Urinary bladder (tissue), 4 donors: Measurements from ENCODE around the gene TNNC1. TPM values are rescaled to one million over a fixed set of nuclear protein-coding genes. Genes with fewer than 3 reads are reported as not detected.

ENCODE experiments used
- DNase-seq: peaks from one replicate; pipeline ENCODE4 v3.0.0-alpha.2; 2015; ENCODE audit errors: extremely low spot score
- H3K27ac ChIP-seq: one replicate; pipeline ENCODE4 v1.5.1; 2013; ENCODE audit warnings: low read depth, mild to moderate bottlenecking, moderate library complexity
- H3K36me3 ChIP-seq: one replicate; pipeline ENCODE4 v1.6.1; 2013; ENCODE audit warnings: mild to moderate bottlenecking, moderate library complexity; ENCODE audit not compliant: insufficient read depth
- H3K4me1 ChIP-seq: one replicate; pipeline ENCODE4 v1.6.1; 2013; ENCODE audit warnings: mild to moderate bottlenecking, moderate library complexity; ENCODE audit not compliant: insufficient read depth
- H3K4me3 ChIP-seq: one replicate; pipeline ENCODE4 v1.5.1; 2013; ENCODE audit warnings: low read depth, low read length
- WGBS: extraction: QIAGEN DNeasy Blood & Tissue Kit; methylation state at CpG from one replicate; pipeline ENCODE4 v1.1.7; 2013; 5-methylcytosine and 5-hydroxymethylcytosine counted together
- polyA plus RNA-seq: library from polyadenylated mRNA; stranded (reverse); fragments of 200-250 nt; gene quantifications from one replicate; pipeline ENCODE4 v1.2.3, GENCODE V29; 2013
- total RNA-seq: library from RNA; depleted of rRNA; stranded (reverse); fragments of >200 nt; gene quantifications from one replicate; pipeline ENCODE4 v1.2.3, GENCODE V29; 2014
- donor health status: healthy with polysubstance abuse.
- donor health status: healthy.

TNNC1 gene
- total and polyA plus RNA-seq, 2 donors = 3.1 to 68.4 TPM

GRCh38 chr3:52458770-52459545, 5.1 kb upstream of the TNNC1 start:
- DNase-seq = no peak
- Histone ChIP-seq H3K4me3 (no peak overlapping the region), H3K36me3 (peaks cover 3% of the 10 kb centered on the region), H3K4me1 (no peaks in the 10 kb centered on the region), H3K27ac (no peak overlapping the region)
- 94% methylated on average over 14 of the region's 14 CpGs for WGBS

GRCh38 chr3:52458031-52458760, 4.4 kb upstream of the TNNC1 start:
- DNase-seq = no peak
- 77% methylated on average over 6 of the region's 6 CpGs for WGBS
- Histone ChIP-seq H3K27ac (no peak overlapping the region), H3K4me1 (no peaks in the 10 kb centered on the region), H3K36me3 (peaks cover 3% of the 10 kb centered on the region), H3K4me3 (no peak overlapping the region)

- peak overlapping the region; percentile 97 for H3K4me3 ChIP-seq
- WGBS = 65% methylated on average over 5 of the region's 5 CpGs
- peak overlapping the region; percentile 82 for H3K27ac ChIP-seq
- H3K36me3 ChIP-seq = peaks cover 3% of the 10 kb centered on the region
- no peaks in the 10 kb centered on the region for H3K4me1 ChIP-seq
- DNase-seq = no peak
These were observed 3.0 kb upstream of the TNNC1 start for GRCh38 chr3:52456800-52457183.

GRCh38 chr3:52456169-52456799, 2.4 kb upstream of the TNNC1 start:
- no peaks in the 10 kb centered on the region for H3K4me1 ChIP-seq
- peak overlapping the region; percentile 97 for H3K4me3 ChIP-seq
- peaks cover 3% of the 10 kb centered on the region for H3K36me3 ChIP-seq
- DNase-seq = no peak
- WGBS = 5% methylated on average over 13 of the region's 13 CpGs
- H3K27ac ChIP-seq = peak overlapping the region; percentile 82

GRCh38 chr3:52455283-52456168, 1.7 kb upstream of the TNNC1 start, which contains the start of gene NISCH:
NISCH (plus strand) TSS chr3:52455604; CDS start chr3:52455642, 38 bp downstream.
- Histone ChIP-seq H3K4me3 (peak within 1 kb of the TSS; percentile 97), H3K36me3 (peaks cover 2% of the 10 kb centered on the region), H3K4me1 (no peaks in the 10 kb centered on the region), H3K27ac (peak within 1 kb of the TSS; percentile 93)
- DNase-seq = no peak
- under 1% methylated on average over 86 of the region's 86 CpGs for WGBS

GRCh38 chr3:52454938-52455282, 1.1 kb upstream of the TNNC1 start:
- no peaks in the 10 kb centered on the region for H3K4me1 ChIP-seq
- peak overlapping the region; percentile 97 for H3K4me3 ChIP-seq
- peak overlapping the region; percentile 93 for H3K27ac ChIP-seq
- WGBS = 50% methylated on average over 11 of the region's 11 CpGs
- no peak for DNase-seq
- no peaks in the 10 kb centered on the region for H3K36me3 ChIP-seq

- Histone ChIP-seq H3K4me1 (no peaks in the 10 kb centered on the region), H3K27ac (peak overlapping the region; percentile 93), H3K36me3 (no peaks in the 10 kb centered on the region), H3K4me3 (peak overlapping the region; percentile 97)
- DNase-seq = no peak
- WGBS = 59% methylated on average over 8 of the region's 8 CpGs
These were observed 553 bp upstream of the TNNC1 start for GRCh38 chr3:52454250-52454937.

GRCh38 chr3:52452570-52453221, 1.1 kb downstream of the TNNC1 start:
- WGBS = 76% methylated on average over 11 of the region's 11 CpGs
- Histone ChIP-seq H3K36me3 (no peaks in the 10 kb centered on the region), H3K4me1 (no peaks in the 10 kb centered on the region), H3K4me3 (no peak overlapping the region), H3K27ac (no peak overlapping the region)
- DNase-seq = no peak

- Histone ChIP-seq H3K4me1 (no peaks in the 10 kb centered on the region), H3K27ac (no peak overlapping the region), H3K36me3 (no peaks in the 10 kb centered on the region), H3K4me3 (no peak overlapping the region)
- 95% methylated on average over 6 of the region's 6 CpGs for WGBS
- no peak for DNase-seq
These were observed 1.7 kb downstream of the TNNC1 start for GRCh38 chr3:52452126-52452525.

GRCh38 chr3:52451237-52452083, 2.4 kb downstream of the TNNC1 start:
- H3K27ac ChIP-seq = no peak overlapping the region
- no peaks in the 10 kb centered on the region for H3K36me3 ChIP-seq
- H3K4me1 ChIP-seq = no peaks in the 10 kb centered on the region
- WGBS = 82% methylated on average over 24 of the region's 24 CpGs
- H3K4me3 ChIP-seq = no peak overlapping the region
- no peak for DNase-seq

- no peak for DNase-seq
- no peaks in the 10 kb centered on the region for H3K36me3 ChIP-seq
- no peak overlapping the region for H3K4me3 ChIP-seq
- 87% methylated on average over 11 of the region's 11 CpGs for WGBS
- no peak overlapping the region for H3K27ac ChIP-seq
- H3K4me1 ChIP-seq = no peaks in the 10 kb centered on the region
These were observed 3.2 kb downstream of the TNNC1 start for GRCh38 chr3:52450489-52451236.
